Fibroblast of villous mesenchyme (primary cell): ENCODE measurements around the gene CNTD1. TPM values are rescaled to one million over a fixed set of nuclear protein-coding genes. Genes with fewer than 3 reads are reported as not detected.
"Not testable (repeated sequence)": the region's sequence is repeated elsewhere in the genome, so short reads cannot be mapped to it uniquely, and the experiment has no call there.

Experiments used
- DNase-seq: peaks from one replicate; pipeline ENCODE4 v3.0.0-alpha.2; 2010; ENCODE audit warnings: low read depth
- H3K4me3 ChIP-seq: 2 replicates; pipeline ENCODE4 v1.5.1; 2011; ENCODE audit warnings: low read depth, mild to moderate bottlenecking, low read length
- CTCF ChIP-seq: IDR thresholded peaks from 2 replicates; pipeline ENCODE4 v1.5.1; 2012; ENCODE audit warnings: low read depth, mild to moderate bottlenecking, low read length; ENCODE audit not compliant: insufficient read depth
- small RNA-seq: library from RNA; depleted of rRNA; stranded (forward); fragments of <200 nt; gene quantifications from one replicate; pipeline ENCODE3, GENCODE V24; 2012
- total RNA-seq: library from RNA; depleted of rRNA; stranded (reverse); fragments of >200 nt; gene quantifications from 2 replicates; pipeline ENCODE4 v1.2.3, GENCODE V29; 2012

The CNTD1 gene
- total RNA-seq, 1 donor = not detected

GRCh38 chr17:42853597-42853967 lies 54.9 kb downstream of the CNTD1 start:
- H3K4me3 ChIP-seq = no peak overlapping the region
- TF ChIP-seq CTCF = no peak
- no peak for DNase-seq

GRCh38 chr17:42853968-42854790 lies 55.5 kb downstream of the CNTD1 start:
- TF ChIP-seq CTCF = no peak
- DNase-seq = no peak
- no peak overlapping the region for H3K4me3 ChIP-seq

GRCh38 chr17:42855048-42855596 lies 56.5 kb downstream of the CNTD1 start:
- DNase-seq = no peak
- TF ChIP-seq CTCF = no peak
- no peak overlapping the region for H3K4me3 ChIP-seq

- not testable (repeated sequence) for H3K4me3 ChIP-seq, DNase-seq
These were observed 57.4 kb downstream of the CNTD1 start for GRCh38 chr17:42856093-42856492.

- not testable (repeated sequence) for DNase-seq, H3K4me3 ChIP-seq
These were observed 57.9 kb downstream of the CNTD1 start for GRCh38 chr17:42856516-42856915.

- no peak for TF ChIP-seq CTCF
- no peak for DNase-seq
- no peak overlapping the region for H3K4me3 ChIP-seq
These were observed 58.7 kb downstream of the CNTD1 start for GRCh38 chr17:42857389-42857788.

Small RNA genes lying within 50 kb of the gene (small RNA-seq; reads per million reads assigned to genes)
- not detected for gene HMGN2P15
- not detected for gene MIR6781

Other genes with a start within 250 kb of the CNTD1 start
- gene HSD17B1, start 245.9 kb upstream of the CNTD1 start, total RNA-seq = 3.5 and 11.9 TPM in 2 replicates
- 18.0 and 22.0 TPM in 2 replicates for gene COASY, start 236.7 kb upstream of the CNTD1 start, total RNA-seq
- gene MLX, start 231.8 kb upstream of the CNTD1 start, total RNA-seq = 31.2 and 47.5 TPM in 2 replicates
- 3.9 and 4.8 TPM in 2 replicates for gene PSMC3IP, start 221.1 kb upstream of the CNTD1 start, total RNA-seq
- gene RETREG3, start 189.5 kb upstream of the CNTD1 start, total RNA-seq = 59.9 and 80.3 TPM in 2 replicates
- 36.1 and 52.2 TPM in 2 replicates for gene TUBG1, start 189.2 kb upstream of the CNTD1 start, total RNA-seq
- gene TUBG2, start 139.6 kb upstream of the CNTD1 start, total RNA-seq = 11.7 and 13.2 TPM in 2 replicates
- 13.8 and 15.1 TPM in 2 replicates for gene PLEKHH3, start 121.9 kb upstream of the CNTD1 start, total RNA-seq
- gene CCR10, start 117.0 kb upstream of the CNTD1 start, total RNA-seq = 4.5 and 6.5 TPM in 2 replicates
- gene CNTNAP1, start 116.3 kb upstream of the CNTD1 start, total RNA-seq = 45.4 and 60.5 TPM in 2 replicates
- 16.8 and 22.0 TPM in 2 replicates for gene EZH1, start 53.8 kb upstream of the CNTD1 start, total RNA-seq
- not detected in 2 replicates for gene RAMP2, start 37.6 kb upstream of the CNTD1 start, total RNA-seq
- gene VPS25, start 25.4 kb upstream of the CNTD1 start, total RNA-seq = 52.2 and 53.1 TPM in 2 replicates
- 1.3 and 3.9 TPM in 2 replicates for gene WNK4, start 18.3 kb upstream of the CNTD1 start, total RNA-seq
- 52.2 and 66.4 TPM in 2 replicates for gene COA3, start 157 bp upstream of the CNTD1 start, total RNA-seq
- gene BECN1, start 25.4 kb downstream of the CNTD1 start, total RNA-seq = 70.2 and 90.2 TPM in 2 replicates
- gene PSME3, start 34.5 kb downstream of the CNTD1 start, total RNA-seq = 102 and 130 TPM in 2 replicates
- 0.43 and 0.64 TPM in 2 replicates for gene AOC2, start 45.7 kb downstream of the CNTD1 start, total RNA-seq
- gene AOC3, start 52.3 kb downstream of the CNTD1 start, total RNA-seq = under 0.01 and 0.32 TPM in 2 replicates
- gene G6PC1, start 101.9 kb downstream of the CNTD1 start, total RNA-seq = not detected in 2 replicates
- 16.0 and 16.8 TPM in 2 replicates for gene AARSD1, start 165.6 kb downstream of the CNTD1 start, total RNA-seq
- 1.3 TPM in 2 replicates for gene PTGES3L, start 181.2 kb downstream of the CNTD1 start, total RNA-seq
- gene RUNDC1, start 181.7 kb downstream of the CNTD1 start, total RNA-seq = 9.3 and 11.2 TPM in 2 replicates
- gene RPL27, start 199.6 kb downstream of the CNTD1 start, total RNA-seq = 1,005 and 1,254 TPM in 2 replicates
- gene IFI35, start 207.9 kb downstream of the CNTD1 start, total RNA-seq = 31.5 and 34.5 TPM in 2 replicates
- gene VAT1, start 223.5 kb downstream of the CNTD1 start, total RNA-seq = 207 and 320 TPM in 2 replicates
- gene RND2, start 226.4 kb downstream of the CNTD1 start, total RNA-seq = 0.97 and 1.3 TPM in 2 replicates